Stimulated activated naive CD8-positive, alpha-beta T cell treated with anti-CD3 and anti-CD28 coated beads, Interleukin-15, amount 100 ng/mL, for 72 hours (primary cell): ENCODE data around the gene FAM120C.

ENCODE experiments used
- ATAC-seq: fragments of 150-1000 bp; cut with Tn5 transposase; 2 replicates; pipeline ENCODE4 v1.10.0; 2021; ENCODE audit warnings: mild to moderate bottlenecking, moderate library complexity
- DNase-seq, 2 donors: peaks; one replicate each; pipeline ENCODE4 v3.0.0; 2021 to 2022
- H3K27ac Mint-ChIP-seq, 2 donors: one replicate each; pipeline ENCODE4 v1.8.0; 2022; ENCODE audit warnings: mild to moderate bottlenecking in 2 of 2, mixed read lengths in 2 of 2, moderate library complexity in 2 of 2
- H3K27me3 Mint-ChIP-seq: one replicate; pipeline ENCODE4 v1.8.0; 2022; ENCODE audit warnings: mixed read lengths
- H3K4me1 Mint-ChIP-seq: one replicate; pipeline ENCODE4 v1.8.0; 2022; ENCODE audit warnings: mild to moderate bottlenecking, mixed read lengths
- H3K4me3 Mint-ChIP-seq, 2 donors: one replicate each; pipeline ENCODE4 v1.8.0; 2022; ENCODE audit warnings: mild to moderate bottlenecking in 2 of 2, mixed read lengths in 2 of 2, moderate library complexity in 1 of 2
- H3K9me3 Mint-ChIP-seq, 2 donors: one replicate each; pipeline ENCODE4 v1.8.0; 2022; ENCODE audit warnings: mixed read lengths in 2 of 2

Gene FAM120C

DNA sequence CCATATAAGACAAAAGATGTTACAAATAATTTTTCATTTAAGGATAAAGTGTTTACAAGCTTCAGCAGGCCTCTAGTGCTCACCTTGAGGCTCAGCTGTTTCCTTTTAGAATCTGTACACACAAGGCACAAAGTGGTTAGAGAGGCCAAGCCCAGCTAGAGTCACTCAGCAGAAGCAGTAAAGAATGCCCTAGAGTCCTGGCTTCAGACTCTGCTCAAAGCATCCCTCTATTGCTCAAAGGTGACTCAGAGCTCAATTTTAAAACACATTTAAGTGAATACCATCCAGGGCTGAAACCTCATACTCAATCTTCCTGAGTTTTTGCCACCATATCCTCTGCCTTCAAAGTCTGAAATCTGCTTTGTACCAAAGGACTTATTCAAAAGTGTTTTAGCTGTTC lies 116.2 kb downstream of the FAM120C start:
- no peak for ATAC-seq
- Mint-ChIP-seq H3K27me3 (no peaks in the 10 kb centered on the region), H3K4me3 (no peak overlapping the region)

DNA sequence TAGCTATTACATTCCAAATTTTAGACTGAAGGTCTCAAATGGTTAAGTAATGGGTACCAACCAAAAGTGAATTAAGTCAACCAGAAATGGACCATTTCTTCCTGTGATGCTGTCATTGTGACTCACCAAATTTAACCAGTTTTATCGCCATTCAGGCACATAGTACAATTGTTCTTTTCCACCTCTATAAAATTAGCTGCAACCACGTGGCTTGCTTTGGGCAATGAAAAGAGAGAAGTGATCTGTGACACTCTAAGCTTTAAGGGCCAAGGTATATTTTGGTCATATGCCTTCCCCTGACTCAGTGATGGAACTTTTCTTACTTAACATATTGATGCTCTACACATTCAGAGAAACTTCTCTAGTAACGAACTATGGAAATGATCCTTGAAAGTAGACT lies 118.5 kb downstream of the FAM120C start:
- no peak overlapping the region for H3K4me3 Mint-ChIP-seq
- H3K27ac Mint-ChIP-seq = peak overlapping the region in 1 of 2 donors; percentile 34
- ATAC-seq (no peak), DNase-seq (no peak)
- no peaks in the 10 kb centered on the region for H3K4me1 Mint-ChIP-seq
- H3K9me3 Mint-ChIP-seq = no peaks in the 10 kb centered on the region
- H3K27me3 Mint-ChIP-seq = no peaks in the 10 kb centered on the region

More for the DNA sequence above, 116.2 kb downstream of the FAM120C start:
- Mint-ChIP-seq H3K9me3 (no peaks in the 10 kb centered on the region), H3K27ac (no peak overlapping the region), H3K4me1 (no peaks in the 10 kb centered on the region)
- no peak for DNase-seq

DNA sequence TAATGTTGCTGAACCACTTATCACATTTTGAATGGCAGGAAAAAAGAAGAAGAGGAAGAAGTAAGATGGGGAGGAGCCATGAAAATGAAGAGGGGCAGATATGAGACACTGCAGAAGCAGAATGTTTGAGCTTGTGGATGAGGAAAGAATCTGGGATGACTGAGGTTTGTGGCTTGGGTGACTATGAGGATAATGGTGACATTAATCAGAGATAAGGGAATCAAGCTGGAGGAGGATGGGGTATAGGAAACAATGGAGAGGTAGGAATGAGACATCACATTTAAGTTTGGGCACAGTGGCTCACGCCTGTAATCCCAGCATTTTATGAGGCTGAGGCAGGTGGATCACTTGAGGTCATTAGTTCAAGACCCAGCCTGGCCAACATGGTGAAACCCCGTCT lies 119.7 kb downstream of the FAM120C start:
- no peak overlapping the region for H3K4me3 Mint-ChIP-seq
- H3K9me3 Mint-ChIP-seq = no peaks in the 10 kb centered on the region
- H3K27ac Mint-ChIP-seq = no peak overlapping the region
- ATAC-seq (no peak), DNase-seq (no peak)
- H3K4me1 Mint-ChIP-seq = no peaks in the 10 kb centered on the region
- H3K27me3 Mint-ChIP-seq = no peaks in the 10 kb centered on the region

DNA sequence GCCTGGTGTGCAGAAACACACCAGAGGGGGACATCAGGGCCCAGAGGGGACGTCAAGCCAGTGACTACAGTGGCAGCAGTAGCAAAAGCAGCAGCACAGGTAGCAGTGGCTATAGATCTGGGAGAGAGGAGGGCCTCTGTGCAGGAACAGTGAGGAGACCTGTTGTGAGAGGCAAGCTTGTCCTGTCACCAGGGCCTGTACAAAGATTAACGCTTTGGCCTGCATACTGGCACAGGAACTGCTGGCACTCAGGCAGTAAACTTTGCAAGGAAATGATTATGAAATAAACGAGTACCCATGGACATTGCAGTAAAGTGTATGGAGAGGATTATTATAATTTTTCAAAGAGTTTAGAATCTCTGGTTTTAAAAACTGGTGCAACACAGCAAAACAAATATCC lies 133.3 kb downstream of the FAM120C start:
- H3K4me1 Mint-ChIP-seq = peaks cover 9% of the 10 kb centered on the region
- no peak overlapping the region for H3K4me3 Mint-ChIP-seq
- H3K27me3 Mint-ChIP-seq = no peaks in the 10 kb centered on the region
- ATAC-seq (no peak), DNase-seq (no peak)
- no peak overlapping the region for H3K27ac Mint-ChIP-seq
- no peaks in the 10 kb centered on the region for H3K9me3 Mint-ChIP-seq

DNA sequence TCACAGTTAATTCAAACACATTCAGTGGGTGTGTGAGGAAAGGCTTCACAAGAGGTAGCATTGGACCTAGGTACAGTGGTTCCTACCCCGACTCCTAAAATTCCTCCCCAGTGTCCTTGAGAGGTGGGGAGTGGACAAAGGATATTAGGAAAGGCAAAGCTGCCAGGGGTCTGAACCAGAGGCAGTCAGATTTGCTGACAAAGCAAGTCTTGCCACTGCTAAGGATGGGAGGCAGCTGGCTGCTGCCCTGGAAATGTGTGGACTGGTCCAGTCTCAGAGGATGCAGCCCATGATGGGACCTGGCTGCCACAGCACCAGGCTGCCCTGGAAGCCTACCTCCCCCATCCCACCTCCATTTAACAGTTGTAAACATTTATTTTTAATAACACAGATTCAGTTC lies 134.6 kb downstream of the FAM120C start:
- H3K4me1 Mint-ChIP-seq = peaks cover 9% of the 10 kb centered on the region
- DNase-seq (no peak), ATAC-seq (no peak)
- no peaks in the 10 kb centered on the region for H3K27me3 Mint-ChIP-seq
- no peaks in the 10 kb centered on the region for H3K9me3 Mint-ChIP-seq
- no peak overlapping the region for H3K4me3 Mint-ChIP-seq
- no peak overlapping the region for H3K27ac Mint-ChIP-seq

DNA sequence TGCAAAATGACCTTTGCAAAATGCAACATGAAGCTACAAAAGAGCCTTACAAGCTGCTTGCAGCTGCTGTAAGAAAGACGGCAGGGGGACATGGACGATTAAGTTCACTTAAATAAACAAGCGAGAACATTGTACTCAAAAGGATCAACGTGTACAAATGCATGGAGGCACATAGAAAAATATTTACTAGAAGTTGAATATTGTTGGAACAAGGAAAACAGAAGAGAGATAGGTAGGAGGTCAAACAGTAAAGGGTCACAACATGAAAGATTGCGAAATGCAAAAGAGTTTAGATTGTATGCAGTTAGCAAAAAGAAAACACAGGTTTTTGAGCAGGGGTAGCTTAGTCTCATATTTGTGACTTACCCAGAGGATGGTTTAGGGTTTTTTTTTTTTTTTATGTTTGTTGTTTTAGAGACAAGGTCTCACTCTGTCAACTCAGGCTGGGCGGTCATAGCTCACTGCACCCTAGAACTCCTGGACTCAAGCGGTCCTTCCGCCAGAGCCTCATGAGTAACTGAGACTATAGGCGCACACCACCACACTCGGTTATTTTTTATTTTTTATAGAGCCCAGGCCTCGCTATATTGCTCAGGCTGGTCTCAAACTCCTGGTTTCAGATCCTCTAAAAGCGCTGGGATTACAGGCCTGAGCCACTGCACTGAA lies 137.4 kb downstream of the FAM120C start:
- Mint-ChIP-seq H3K27me3 (no peaks in the 10 kb centered on the region), H3K4me1 (peaks cover 11% of the 10 kb centered on the region), H3K9me3 (no peaks in the 10 kb centered on the region), H3K27ac (peak overlapping the region in 1 of 2 donors; percentile 74), H3K4me3 (peak overlapping the region; percentile 82 to 93)
- DNase-seq (no peak), ATAC-seq (no peak)

DNA sequence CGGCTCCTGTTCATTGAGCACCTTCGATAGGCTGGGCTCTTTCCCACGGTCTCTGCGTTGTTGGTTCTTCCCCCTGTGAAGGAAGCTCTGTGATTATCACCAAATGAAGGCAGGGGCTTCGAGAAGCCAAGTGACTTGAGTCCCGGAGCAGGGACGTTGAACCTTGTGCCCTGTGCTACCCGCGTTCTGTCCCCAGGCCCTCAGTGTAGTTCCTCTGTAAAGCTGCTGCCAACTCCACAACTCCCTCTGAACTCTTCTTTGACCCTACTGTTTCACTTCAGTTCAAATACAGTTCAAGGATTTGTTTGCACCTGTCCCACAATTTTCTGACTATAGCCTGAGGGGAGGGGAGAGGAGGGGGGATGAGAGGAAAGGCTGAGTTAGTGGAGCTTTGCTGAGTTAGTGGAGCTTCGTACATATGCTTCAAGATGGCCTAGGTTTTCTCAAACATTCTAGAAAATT lies 138.1 kb downstream of the FAM120C start:
- peak overlapping the region; percentile 96 to 98 for H3K27ac Mint-ChIP-seq
- H3K4me3 Mint-ChIP-seq = peak overlapping the region; percentile 82 to 93
- no peaks in the 10 kb centered on the region for H3K9me3 Mint-ChIP-seq
- H3K27me3 Mint-ChIP-seq = no peaks in the 10 kb centered on the region
- no peak for ATAC-seq
- DNase-seq = no peak
- H3K4me1 Mint-ChIP-seq = peaks cover 16% of the 10 kb centered on the region

DNA sequence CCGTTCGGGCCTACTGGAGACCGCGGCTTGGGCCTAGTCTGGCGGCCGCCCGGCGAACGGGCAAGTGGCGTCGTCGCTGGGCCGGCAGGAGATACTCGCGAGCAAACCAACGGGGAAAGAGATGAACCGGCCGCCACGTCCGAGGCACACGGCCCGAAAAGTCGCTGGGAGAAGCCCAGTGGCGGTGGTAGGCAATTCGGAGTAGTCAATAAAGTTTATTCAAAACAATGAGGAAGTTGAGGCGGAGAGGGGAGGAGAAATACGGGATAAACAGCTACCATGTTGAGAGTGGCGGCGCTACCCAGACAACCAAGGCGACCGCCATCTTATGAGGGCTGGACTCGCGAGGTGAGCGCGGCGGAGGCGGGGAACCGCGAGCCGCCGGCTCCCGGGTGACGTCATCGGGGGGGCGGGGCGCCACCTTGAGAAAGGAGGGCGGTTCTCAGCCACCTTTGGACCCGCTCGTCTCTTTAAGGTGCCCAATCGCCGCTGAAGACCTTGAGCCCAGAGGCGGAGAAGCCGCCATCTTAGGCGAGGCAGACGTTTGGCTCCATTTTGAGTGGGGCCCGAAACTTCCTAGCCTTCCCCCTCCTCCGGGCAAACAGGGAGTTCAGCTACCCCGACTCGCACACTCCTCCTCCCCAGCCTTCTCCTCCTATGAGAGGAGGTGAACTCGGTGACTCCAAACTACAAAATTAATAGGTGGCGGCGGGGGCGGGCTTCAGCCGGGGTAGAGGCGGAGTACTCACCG lies 138.8 kb downstream of the FAM120C start, which contains the start of gene PHF8:
Gene PHF8 (minus strand): TSS at position 348 of the 751 bp plus-strand sequence. CDS start 1,745 bp downstream, outside the sequence.
- Mint-ChIP-seq H3K27me3 (no peaks in the 10 kb centered on the region), H3K9me3 (no peaks in the 10 kb centered on the region), H3K27ac (peak within 1 kb of the TSS; percentile 96 to 98), H3K4me1 (peaks cover 16% of the 10 kb centered on the region), H3K4me3 (peak within 1 kb of the TSS; percentile 82 to 93)
- DNase-seq = peak; percentile 91 to 96
- peak; percentile 91 for ATAC-seq

DNA sequence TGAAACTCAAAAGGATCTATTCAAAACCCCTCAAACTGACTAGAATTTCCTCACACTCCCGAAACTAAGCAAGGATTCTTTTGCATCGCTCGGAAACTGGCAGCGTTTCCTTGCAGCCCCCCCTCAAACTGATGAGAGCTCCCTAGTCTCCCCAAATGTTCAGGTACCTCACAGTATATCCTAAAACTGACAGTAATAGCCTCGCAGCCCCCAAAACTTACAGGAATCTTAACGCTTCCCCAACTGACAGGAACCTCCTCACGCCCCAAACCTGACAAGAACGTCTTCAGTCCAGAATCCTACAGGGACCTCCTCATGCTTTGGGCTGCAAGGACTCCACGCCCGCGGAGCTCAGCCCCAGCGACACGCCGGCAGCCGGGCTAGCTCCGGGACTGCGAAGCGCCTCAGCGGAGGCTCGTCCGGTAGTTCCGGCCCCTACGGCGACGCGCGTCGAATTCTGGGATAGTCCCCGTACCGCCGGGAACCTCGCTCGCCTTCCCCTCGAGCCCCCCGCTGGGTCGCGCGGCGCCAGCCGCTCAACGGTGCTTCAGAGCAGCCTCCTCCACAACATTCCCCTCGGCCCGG lies 139.4 kb downstream of the FAM120C start:
- Mint-ChIP-seq H3K27me3 (no peaks in the 10 kb centered on the region), H3K9me3 (no peaks in the 10 kb centered on the region), H3K4me3 (peak overlapping the region; percentile 82 to 93), H3K27ac (peak overlapping the region; percentile 84 to 98), H3K4me1 (peaks cover 16% of the 10 kb centered on the region)
- ATAC-seq (peak; percentile 25), DNase-seq (no peak)

DNA sequence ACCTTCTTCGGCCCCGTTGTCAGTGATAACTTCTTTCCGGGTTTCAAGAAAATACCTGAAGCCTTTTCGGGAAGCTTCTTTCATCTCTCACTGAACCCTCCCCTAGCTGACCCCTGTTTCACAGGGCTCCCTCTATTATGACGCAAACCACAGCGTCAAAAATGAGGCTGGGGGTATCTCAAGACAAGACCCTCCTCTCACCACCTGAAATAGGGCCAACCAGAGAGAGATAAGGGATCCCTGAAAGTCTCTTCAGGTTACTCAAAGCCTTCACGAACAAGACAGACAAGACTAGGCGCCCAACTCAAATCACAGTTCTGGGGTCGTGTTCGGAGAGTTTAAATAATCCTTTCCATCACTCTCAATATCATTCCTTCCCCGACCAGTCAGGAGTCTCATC lies 140.0 kb downstream of the FAM120C start:
- Mint-ChIP-seq H3K4me1 (peaks cover 16% of the 10 kb centered on the region), H3K4me3 (peak overlapping the region; percentile 82 to 93), H3K9me3 (no peaks in the 10 kb centered on the region), H3K27me3 (no peaks in the 10 kb centered on the region), H3K27ac (peak overlapping the region; percentile 84 to 98)
- DNase-seq (no peak), ATAC-seq (no peak)

DNA sequence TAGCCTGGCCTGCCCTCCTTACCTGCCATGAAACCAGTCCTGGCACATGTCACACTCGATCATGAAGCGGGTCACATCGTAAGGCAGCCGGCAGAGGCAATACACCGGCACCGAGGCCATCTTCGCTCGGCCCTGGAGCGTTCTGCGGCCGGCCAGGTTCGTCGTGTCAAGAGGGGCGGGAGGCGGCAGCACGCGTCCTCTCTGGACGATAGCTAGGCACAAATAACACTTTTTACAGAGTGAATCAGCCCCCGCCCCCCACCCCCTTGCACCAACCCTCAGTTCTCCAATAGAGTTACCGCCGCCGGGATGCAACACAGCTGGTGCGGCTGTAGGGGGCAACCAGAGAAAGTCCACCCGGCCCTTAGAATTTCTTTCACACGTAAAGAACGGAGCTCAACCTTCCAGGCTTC lies 140.4 kb downstream of the FAM120C start:
- peak overlapping the region in 1 of 2 donors; percentile 55 for H3K27ac Mint-ChIP-seq
- DNase-seq (peak; percentile 31 to 55), ATAC-seq (no peak)
- peaks cover 16% of the 10 kb centered on the region for H3K4me1 Mint-ChIP-seq
- H3K4me3 Mint-ChIP-seq = peak overlapping the region; percentile 82 to 93
- no peaks in the 10 kb centered on the region for H3K27me3 Mint-ChIP-seq
- no peaks in the 10 kb centered on the region for H3K9me3 Mint-ChIP-seq

DNA sequence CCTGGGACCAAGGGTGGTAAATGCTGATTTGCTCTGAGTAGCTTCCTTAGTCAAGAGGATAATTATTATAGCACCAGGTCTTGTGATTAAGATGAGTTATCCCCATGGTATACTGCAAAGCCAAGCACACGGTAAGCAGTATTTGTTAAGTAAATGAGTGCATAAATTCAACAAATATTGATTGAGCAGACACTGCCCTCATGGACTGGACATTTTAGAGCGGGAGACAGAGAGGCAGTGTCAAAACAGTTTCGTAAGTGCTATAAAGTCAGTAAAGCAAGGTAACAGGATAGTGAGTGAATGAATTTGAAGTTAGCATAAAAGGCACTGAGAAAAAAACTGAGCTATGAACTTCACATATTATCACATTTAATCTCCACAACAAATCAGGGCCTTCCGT lies 152.7 kb downstream of the FAM120C start:
- H3K4me1 Mint-ChIP-seq = peaks cover 29% of the 10 kb centered on the region
- no peak overlapping the region for H3K4me3 Mint-ChIP-seq
- no peak overlapping the region for H3K27ac Mint-ChIP-seq
- no peaks in the 10 kb centered on the region for H3K27me3 Mint-ChIP-seq
- ATAC-seq (no peak), DNase-seq (no peak)
- H3K9me3 Mint-ChIP-seq = no peaks in the 10 kb centered on the region

DNA sequence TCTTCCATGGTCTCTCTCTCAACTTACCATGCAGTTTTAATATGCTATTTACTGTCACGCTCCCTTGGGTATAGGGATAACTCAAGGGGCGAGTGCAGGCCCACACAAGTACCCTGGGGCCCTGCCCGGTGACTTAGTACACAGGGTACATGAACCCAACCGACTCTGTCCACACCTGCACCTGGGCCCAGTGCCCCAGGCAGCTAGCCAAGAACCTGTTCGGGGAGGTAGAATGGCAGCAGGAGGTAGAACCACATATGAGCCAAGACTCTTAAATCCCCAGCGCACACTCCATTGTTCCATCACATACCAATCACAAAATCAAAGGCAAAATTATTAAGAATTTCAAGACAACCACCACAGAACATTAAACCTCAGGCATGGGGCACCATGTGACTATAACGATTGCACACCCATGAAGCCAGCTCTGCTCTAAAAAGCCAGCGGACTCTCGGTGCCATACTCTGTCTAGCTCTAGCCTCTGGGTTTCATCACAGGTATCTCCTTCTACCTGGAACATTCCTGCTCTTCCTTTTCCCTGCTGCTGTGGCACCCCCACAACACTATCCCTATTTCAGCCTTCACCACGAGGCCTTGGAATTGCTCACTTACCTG lies 153.4 kb downstream of the FAM120C start:
- no peak overlapping the region for H3K4me3 Mint-ChIP-seq
- H3K27ac Mint-ChIP-seq = no peak overlapping the region
- no peak for ATAC-seq
- no peaks in the 10 kb centered on the region for H3K27me3 Mint-ChIP-seq
- no peak for DNase-seq
- no peaks in the 10 kb centered on the region for H3K9me3 Mint-ChIP-seq
- H3K4me1 Mint-ChIP-seq = peaks cover 30% of the 10 kb centered on the region

DNA sequence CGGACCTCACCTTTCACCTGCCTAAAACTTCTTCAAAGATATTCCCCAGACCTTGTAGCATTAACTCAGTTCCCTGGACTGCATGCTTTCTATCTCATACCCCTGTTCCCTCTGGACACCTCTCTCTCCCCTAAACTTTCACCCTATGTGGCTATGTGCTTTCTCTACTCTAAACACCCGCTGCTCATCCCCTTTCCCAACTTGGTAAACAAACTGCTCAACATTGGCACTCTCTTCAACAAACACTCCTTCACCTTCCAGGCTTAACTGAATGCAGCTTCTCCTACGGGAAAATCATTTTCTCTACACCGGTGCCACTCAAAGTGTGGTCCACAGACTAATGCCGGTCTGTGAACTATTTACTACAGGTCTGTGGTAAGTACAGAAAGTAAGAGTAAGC lies 158.7 kb downstream of the FAM120C start:
- H3K9me3 Mint-ChIP-seq = no peaks in the 10 kb centered on the region
- peaks cover 19% of the 10 kb centered on the region for H3K4me1 Mint-ChIP-seq
- H3K4me3 Mint-ChIP-seq = no peak overlapping the region
- H3K27ac Mint-ChIP-seq = no peak overlapping the region
- no peaks in the 10 kb centered on the region for H3K27me3 Mint-ChIP-seq
- no peak for DNase-seq
- ATAC-seq = no peak
